K562 (cell line): ENCODE measurements around the gene ST6GALNAC3.

ENCODE experiments used
- POLR2H ChIP-seq: IDR thresholded peaks from 2 replicates; pipeline ENCODE4 v1.6.1; 2016; ENCODE audit warnings: missing genetic modification characterization, low read depth, mild to moderate bottlenecking, control low read depth, missing compliant biosample characterization, moderate library complexity
- SMARCC2 ChIP-seq: fragments of 450-650 bp; IDR thresholded peaks from 2 replicates; pipeline ENCODE4 v1.6.1; 2017; ENCODE audit warnings: antibody characterized with exemption, moderate library complexity, mild to moderate bottlenecking, low read depth
- TF ChIP-seq, protein P1 (sequence below): sonication (generic); formaldehyde crosslinking; IDR thresholded peaks from 2 replicates; pipeline ENCODE4 v1.8.0; 2022; ENCODE audit warnings: missing genetic modification reagents, mild to moderate bottlenecking, borderline replicate concordance

DNA sequence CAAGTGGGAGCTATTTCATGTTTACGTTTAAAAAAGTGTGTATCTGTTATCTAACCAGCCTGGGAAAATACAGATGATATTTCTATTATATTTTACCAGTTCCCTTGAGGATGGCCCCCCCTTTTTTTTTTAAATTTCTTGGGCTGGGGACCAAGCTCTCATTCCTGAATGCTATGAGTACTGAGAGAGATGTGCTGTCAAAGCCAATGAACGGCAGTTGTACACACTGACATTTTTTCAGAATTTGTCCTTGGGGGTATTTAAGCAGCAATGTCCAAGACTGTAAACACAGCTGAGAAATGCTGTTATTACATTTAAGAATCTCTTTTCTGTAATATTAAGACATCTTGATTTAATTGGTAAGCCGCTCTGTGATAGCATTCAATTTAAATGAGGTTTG is 177.9 kb downstream of the ST6GALNAC3 start:
- TF ChIP-seq SMARCC2 = no peak
- no peak for TF ChIP-seq POLR2H (tag)
- TF ChIP-seq, protein P1, sequence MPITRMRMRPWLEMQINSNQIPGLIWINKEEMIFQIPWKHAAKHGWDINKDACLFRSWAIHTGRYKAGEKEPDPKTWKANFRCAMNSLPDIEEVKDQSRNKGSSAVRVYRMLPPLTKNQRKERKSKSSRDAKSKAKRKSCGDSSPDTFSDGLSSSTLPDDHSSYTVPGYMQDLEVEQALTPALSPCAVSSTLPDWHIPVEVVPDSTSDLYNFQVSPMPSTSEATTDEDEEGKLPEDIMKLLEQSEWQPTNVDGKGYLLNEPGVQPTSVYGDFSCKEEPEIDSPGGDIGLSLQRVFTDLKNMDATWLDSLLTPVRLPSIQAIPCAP (CRISPR knock-in tag) = no peak
